GM23248 (cell line): ENCODE measurements around the gene TMEM150A. TPM values are rescaled to one million over a fixed set of nuclear protein-coding genes. Genes with fewer than 3 reads are reported as not detected.

Source experiments
- DNase-seq: peaks from one replicate; pipeline ENCODE4 v3.0.0-alpha.2; 2015
- H2AFZ ChIP-seq: fragments of 200-600 bp; sonication (generic); 2 replicates; pipeline ENCODE4 v1.6.1; 2016; ENCODE audit warnings: antibody characterized with exemption
- H3F3A ChIP-seq: fragments of 200-600 bp; sonication (generic); 2 replicates; pipeline ENCODE4 v1.6.1; 2016; ENCODE audit warnings: mild to moderate bottlenecking, antibody characterized with exemption, mixed run types; ENCODE audit not compliant: insufficient read depth
- H3K27ac ChIP-seq: fragments of 200-600 bp; sonication (generic); 2 replicates; pipeline ENCODE4 v1.5.1; 2016; ENCODE audit warnings: mild to moderate bottlenecking
- H3K27me3 ChIP-seq: fragments of 200-600 bp; sonication (generic); replicated peaks from 2 replicates; pipeline ENCODE4 v1.6.1; 2016; ENCODE audit warnings: mild to moderate bottlenecking; ENCODE audit not compliant: insufficient read depth
- H3K36me3 ChIP-seq: fragments of 200-600 bp; sonication (generic); 2 replicates; pipeline ENCODE4 v1.6.1; 2016; ENCODE audit warnings: low read depth, mild to moderate bottlenecking
- H3K4me1 ChIP-seq: fragments of 200-600 bp; sonication (generic); 2 replicates; pipeline ENCODE4 v1.6.1; 2016; ENCODE audit warnings: mild to moderate bottlenecking; ENCODE audit not compliant: insufficient read depth
- H3K4me2 ChIP-seq: fragments of 200-600 bp; sonication (generic); one replicate; pipeline ENCODE4 v1.6.1; 2016; ENCODE audit warnings: mild to moderate bottlenecking; ENCODE audit not compliant: unreplicated experiment
- H3K4me3 ChIP-seq: fragments of 200-600 bp; sonication (generic); 2 replicates; pipeline ENCODE4 v1.5.1; 2016; ENCODE audit warnings: mild to moderate bottlenecking
- H3K79me2 ChIP-seq: fragments of 200-600 bp; sonication (generic); 2 replicates; pipeline ENCODE4 v1.6.1; 2016; ENCODE audit warnings: mild to moderate bottlenecking; ENCODE audit not compliant: insufficient read depth
- H3K9ac ChIP-seq: fragments of 200-600 bp; sonication (generic); 2 replicates; pipeline ENCODE4 v1.6.1; 2016; ENCODE audit warnings: mild to moderate bottlenecking
- H3K9me2 ChIP-seq: fragments of 200-600 bp; sonication (generic); 2 replicates; pipeline ENCODE4 v1.6.1; 2016; ENCODE audit warnings: mixed run types, mild to moderate bottlenecking, moderate library complexity; ENCODE audit not compliant: insufficient read depth
- H3K9me3 ChIP-seq: fragments of 200-600 bp; sonication (generic); one replicate; pipeline ENCODE4 v1.6.1; 2017; ENCODE audit warnings: low read depth
- H4K20me1 ChIP-seq: fragments of 200-600 bp; sonication (generic); 2 replicates; pipeline ENCODE4 v1.6.0; 2016; ENCODE audit not compliant: insufficient read depth
- EZH2 ChIP-seq: fragments of 200-600 bp; sonication (generic); IDR thresholded peaks from 2 replicates; pipeline ENCODE4 v1.6.1; 2018; ENCODE audit warnings: antibody characterized with exemption, mild to moderate bottlenecking; ENCODE audit not compliant: insufficient read depth, poor library complexity, severe bottlenecking
- EZH2phosphoT487 ChIP-seq: fragments of 200-600 bp; sonication (generic); IDR thresholded peaks from 2 replicates; pipeline ENCODE4 v1.6.1; 2018; ENCODE audit warnings: antibody characterized with exemption, moderate library complexity, mild to moderate bottlenecking, low read depth; ENCODE audit not compliant: insufficient read depth
- WGBS, 2 experiments: methylation state at CpG; one replicate each; pipeline ENCODE4 v1.1.6; 2015 to 2017; ENCODE audit warnings: low lambda C conversion rate in 2 of 2, low coverage in 1 of 2; ENCODE audit errors: missing lambda C conversion rate in 2 of 2; 5-methylcytosine and 5-hydroxymethylcytosine counted together
- in situ Hi-C: fragments of 300-500 bp; cut with MboI; formaldehyde crosslinking; loops from 2 replicates; pipeline ENCODE4 v1.15.0; 2020
- polyA plus RNA-seq: library from polyadenylated mRNA; unstranded; fragments of >200 nt; fragmentation: Nextera tagmentation; extraction: Ambion mirVana; gene quantifications from 2 replicates; pipeline ENCODE4 v1.2.1, GENCODE V29; 2016
- total RNA-seq: library from RNA; depleted of rRNA; stranded (reverse); fragments of >200 nt; shearing (Covaris generic); gene quantifications from 2 replicates; pipeline ENCODE4 v1.2.3, GENCODE V29; 2014

The TMEM150A gene
- total and polyA plus RNA-seq, 2 experiments from 2014 or later = 20.9 to 35.7 TPM

- H3K36me3 ChIP-seq = no peaks in the 10 kb centered on the region
- H3K79me2 ChIP-seq = peaks cover 61% of the 10 kb centered on the region
- no peak overlapping the region for H3K4me2 ChIP-seq
- no peaks in the 10 kb centered on the region for H3K9me3 ChIP-seq
- H3F3A ChIP-seq = 0 out of 2 replicates have a peak, but pooled peaks cover 13% of the 10 kb centered on the region
- H3K9me2 ChIP-seq = no peaks in the 10 kb centered on the region
- 82 to 83% methylated on average over 10 of the region's 10 CpGs for WGBS, 2 experiments
- H4K20me1 ChIP-seq = no peaks in the 10 kb centered on the region
- no peak for TF ChIP-seq EZH2phosphoT487
- no peak for TF ChIP-seq EZH2
- no peak for DNase-seq
- H2AFZ ChIP-seq = no peak overlapping the region
- H3K4me1 ChIP-seq = peaks cover 15% of the 10 kb centered on the region
- no peaks in the 10 kb centered on the region for H3K27me3 ChIP-seq
- H3K9ac ChIP-seq = no peak overlapping the region
- H3K27ac ChIP-seq = no peak overlapping the region
- in situ Hi-C loops = no loop called here
- no peak overlapping the region for H3K4me3 ChIP-seq
These were observed 11.4 kb upstream of the TMEM150A start for GRCh38 chr2:85613717-85614515.

GRCh38 chr2:85611705-85612587 is 9.4 kb upstream of the TMEM150A start, which contains the start of gene C2orf68:
Gene C2orf68, minus strand, starts transcription at chr2:85612066. Its CDS starts 82 bp downstream, at chr2:85611984.
- peak within 1 kb of the TSS; percentile 46 for H3K27ac ChIP-seq
- H3K9me3 ChIP-seq = no peaks in the 10 kb centered on the region
- peak within 1 kb of the TSS; percentile 77 for H3K4me3 ChIP-seq
- H3K79me2 ChIP-seq = peaks cover 56% of the 10 kb centered on the region
- WGBS, 2 experiments = 14 to 15% methylated on average over 65 to 71 of the region's 73 CpGs
- no peaks in the 10 kb centered on the region; the same call in 1 of the 2 replicates for H3K36me3 ChIP-seq
- H3K4me1 ChIP-seq = peaks cover 5% of the 10 kb centered on the region
- H4K20me1 ChIP-seq = no peaks in the 10 kb centered on the region
- TF ChIP-seq EZH2phosphoT487 (no peak), EZH2 (no peak)
- H3K27me3 ChIP-seq = no peaks in the 10 kb centered on the region
- H3K4me2 ChIP-seq = peak within 1 kb of the TSS; percentile 97
- H3K9me2 ChIP-seq = no peaks in the 10 kb centered on the region
- peaks cover 27% of the 10 kb centered on the region for H3F3A ChIP-seq
- H2AFZ ChIP-seq = peak within 1 kb of the TSS; percentile 91
- H3K9ac ChIP-seq = peak within 1 kb of the TSS; percentile 79
- DNase-seq = peak; percentile 94
- in situ Hi-C loops = no loop called here

- in situ Hi-C loops = no loop called here
- TF ChIP-seq EZH2phosphoT487 = no peak
- no peak for TF ChIP-seq EZH2
- WGBS, 2 experiments = 10 to 12% methylated on average over 24 of the region's 24 CpGs
- Histone ChIP-seq H3K27me3 (no peaks in the 10 kb centered on the region), H3K79me2 (peaks cover 56% of the 10 kb centered on the region), H3K4me2 (peak overlapping the region; percentile 97), H3K36me3 (no peaks in the 10 kb centered on the region; the same call in 1 of the 2 replicates), H3K9ac (peak overlapping the region; percentile 79), H3F3A (peaks cover 34% of the 10 kb centered on the region), H3K9me2 (no peaks in the 10 kb centered on the region), H3K27ac (peak overlapping the region; percentile 46; the same call in 1 of the 2 replicates), H4K20me1 (no peaks in the 10 kb centered on the region), H2AFZ (peak overlapping the region; percentile 91), H3K4me3 (peak overlapping the region; percentile 77), H3K4me1 (peaks cover 11% of the 10 kb centered on the region), H3K9me3 (no peaks in the 10 kb centered on the region)
- DNase-seq = peak; percentile 48
These were observed 8.8 kb upstream of the TMEM150A start for GRCh38 chr2:85611217-85611704.
